Measurements from ENCODE around the gene LTF. TPM values are rescaled to one million over a fixed set of nuclear protein-coding genes. Genes with fewer than 3 reads are reported as not detected.
A peak's percentile ranks its signal among the peaks of the same experiment; 100 is the strongest.

LTF gene
- total RNA-seq, 2 experiments from 2014 or later = not detected

DNA sequence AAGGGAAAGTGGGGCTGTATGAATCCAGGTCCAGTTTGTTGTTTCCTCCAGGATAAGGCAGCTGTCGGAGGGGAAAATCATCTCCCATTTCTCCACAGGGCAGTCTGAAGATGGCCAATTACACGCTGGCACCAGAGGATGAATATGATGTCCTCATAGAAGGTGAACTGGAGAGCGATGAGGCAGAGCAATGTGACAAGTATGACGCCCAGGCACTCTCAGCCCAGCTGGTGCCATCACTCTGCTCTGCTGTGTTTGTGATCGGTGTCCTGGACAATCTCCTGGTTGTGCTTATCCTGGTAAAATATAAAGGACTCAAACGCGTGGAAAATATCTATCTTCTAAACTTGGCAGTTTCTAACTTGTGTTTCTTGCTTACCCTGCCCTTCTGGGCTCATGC lies 56.7 kb downstream of the LTF start:
- Mint-ChIP-seq H3K9me3 (no peaks in the 10 kb centered on the region), H3K36me3 (ENCODE audit: low read depth) (no peaks in the 10 kb centered on the region), H3K27me3 (no peaks in the 10 kb centered on the region), H3K27ac (peak overlapping the region; percentile 85), H3K4me1 (ENCODE audit: low read depth) (peaks cover 31% of the 10 kb centered on the region), H3K4me3 (peak overlapping the region; percentile 86)
- Histone ChIP-seq H3K9me3 (ENCODE audit: control insufficient read depth in 1 of 2, insufficient read depth in 1 of 2, low read length in 2 of 2) (no peaks in the 10 kb centered on the region), H3K27ac (ENCODE audit: low read depth in 1 of 2, low read length in 2 of 2) (no peak overlapping the region), H3K36me3 (ENCODE audit: insufficient read depth, low read length) (no peaks in the 10 kb centered on the region), H3K4me3 (ENCODE audit: low read length) (peak overlapping the region; percentile 51), H3K4me1 (ENCODE audit: insufficient read depth, low read length) (peaks cover 22% of the 10 kb centered on the region), H3K27me3 (ENCODE audit: control insufficient read depth in 1 of 2, insufficient read depth in 2 of 2, low read length in 2 of 2) (no peaks in the 10 kb centered on the region)
- ChIA-PET POLR2A (interaction anchor here (0.6 kb wide), 1 partner anchor 551 kb away, joined by 3 read pairs; no protein-coding TSS in a partner anchor), CTCF (no interaction called here)
- DNase-seq = peak in 1 of 14 experiments; percentile 27
- no peak for ATAC-seq (ENCODE audit: poor library complexity)
- no peak for TF ChIP-seq CTCF (IDR thresholded peaks at IDR 0.05)
- intact Hi-C loops (cut with DNase I, micrococcal nuclease) = loop anchor here in 1 of 2 experiments (1.0 kb wide), 1 partner anchor 33 kb away; no protein-coding TSS in a partner anchor

GRCh38 chr3:46406788-46407611 lies 57.7 kb downstream of the LTF start, which contains the start of the genes CCR5AS and CCRL2:
CCR5AS (minus strand) TSS chr3:46407066.
CCRL2 (plus strand) TSS chr3:46407259; CDS start chr3:46408080, 821 bp downstream.
- Histone ChIP-seq H3K9me3 (ENCODE audit: control insufficient read depth in 1 of 2, insufficient read depth in 1 of 2, low read length in 2 of 2) (no peaks in the 10 kb centered on the region), H3K27ac (ENCODE audit: low read depth in 1 of 2, low read length in 2 of 2) (peak within 1 kb of the TSS; percentile 22 to 71), H3K4me1 (ENCODE audit: insufficient read depth, low read length) (peaks cover 22% of the 10 kb centered on the region), H3K36me3 (ENCODE audit: insufficient read depth, low read length) (no peaks in the 10 kb centered on the region), H3K27me3 (ENCODE audit: control insufficient read depth in 1 of 2, insufficient read depth in 2 of 2, low read length in 2 of 2) (no peaks in the 10 kb centered on the region), H3K4me3 (ENCODE audit: low read length) (peak within 1 kb of the TSS; percentile 51)
- TF ChIP-seq CTCF (IDR thresholded peaks at IDR 0.05) = no peak
- DNase-seq (peak in 11 of 14 experiments; percentile 2 to 77 (median 22)), ATAC-seq (ENCODE audit: poor library complexity) (peak; percentile 85)
- ChIA-PET CTCF (no interaction called here), POLR2A (interaction anchor here (0.6 to 1.0 kb wide), 2 partner anchors 132 to 552 kb away, joined by 3 to 4 read pairs; no protein-coding TSS in a partner anchor)
- intact Hi-C loops (cut with DNase I, micrococcal nuclease) = loop anchor here in 1 of 2 experiments (1.0 kb wide), 1 partner anchor 34 kb away; no protein-coding TSS in a partner anchor
- H3K27me3 Mint-ChIP-seq = no peaks in the 10 kb centered on the region
- no peaks in the 10 kb centered on the region for H3K9me3 Mint-ChIP-seq
- H3K4me3 Mint-ChIP-seq = peak within 1 kb of the TSS; percentile 86
- peaks cover 31% of the 10 kb centered on the region for H3K4me1 Mint-ChIP-seq (ENCODE audit: low read depth)
- H3K36me3 Mint-ChIP-seq (ENCODE audit: low read depth) = no peaks in the 10 kb centered on the region
- H3K27ac Mint-ChIP-seq = peak within 1 kb of the TSS; percentile 85

DNA sequence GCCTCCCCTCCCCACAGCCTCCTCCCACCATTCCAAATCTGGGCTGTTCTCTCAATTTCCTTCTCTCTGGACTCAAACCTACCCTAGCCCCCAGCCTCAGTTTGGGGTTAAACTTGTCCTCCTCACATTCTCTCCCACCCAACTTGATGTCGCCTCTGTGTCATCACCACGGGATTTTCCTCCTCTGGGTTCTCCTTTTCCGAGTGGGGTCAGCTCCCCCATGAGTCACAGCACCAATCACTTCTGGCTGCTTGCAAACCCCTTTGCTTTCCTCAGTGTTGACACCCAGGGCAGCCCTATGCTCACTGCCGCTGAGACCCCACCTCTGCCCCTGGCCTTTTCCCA lies 58.3 kb downstream of the LTF start:
- no peaks in the 10 kb centered on the region for H3K27me3 ChIP-seq (ENCODE audit: control insufficient read depth in 1 of 2, insufficient read depth in 2 of 2, low read length in 2 of 2)
- ATAC-seq (ENCODE audit: poor library complexity) (no peak), DNase-seq (peak in 2 of 14 experiments; percentile 70 to 80)
- peaks cover 22% of the 10 kb centered on the region for H3K4me1 ChIP-seq (ENCODE audit: insufficient read depth, low read length)
- H3K4me3 ChIP-seq (ENCODE audit: low read length) = no peak overlapping the region
- CTCF ChIA-PET = no interaction called here
- Mint-ChIP-seq H3K4me3 (no peak overlapping the region), H3K9me3 (no peaks in the 10 kb centered on the region), H3K4me1 (ENCODE audit: low read depth) (peaks cover 31% of the 10 kb centered on the region), H3K36me3 (ENCODE audit: low read depth) (no peaks in the 10 kb centered on the region), H3K27ac (peak overlapping the region; percentile 85), H3K27me3 (no peaks in the 10 kb centered on the region)
- POLR2A ChIA-PET = no interaction called here
- intact Hi-C loops (cut with DNase I, micrococcal nuclease) = no loop called here
- TF ChIP-seq CTCF (IDR thresholded peaks at IDR 0.05) = no peak
- H3K27ac ChIP-seq (ENCODE audit: low read depth in 1 of 2, low read length in 2 of 2) = peak overlapping the region; percentile 22 to 71
- no peaks in the 10 kb centered on the region for H3K36me3 ChIP-seq (ENCODE audit: insufficient read depth, low read length)
- no peaks in the 10 kb centered on the region for H3K9me3 ChIP-seq (ENCODE audit: control insufficient read depth in 1 of 2, insufficient read depth in 1 of 2, low read length in 2 of 2)
